ENCODE results near the gene GSDME.

Gene GSDME

GRCh38 chr7:24697416-24697815 lies 59.8 kb downstream of the GSDME start:
- H3K4me3 ChIP-seq (replicated peaks; ENCODE audit: insufficient read depth, low read length) = no peak overlapping the region
- no peak for DNase-seq (ENCODE audit: low read depth in 1 of 2, low spot score in 1 of 2)
- H3K27me3 ChIP-seq (ENCODE audit: insufficient read depth, poor library complexity, severe bottlenecking) = no peaks in the 10 kb centered on the region
- TF ChIP-seq, protein P1, sequence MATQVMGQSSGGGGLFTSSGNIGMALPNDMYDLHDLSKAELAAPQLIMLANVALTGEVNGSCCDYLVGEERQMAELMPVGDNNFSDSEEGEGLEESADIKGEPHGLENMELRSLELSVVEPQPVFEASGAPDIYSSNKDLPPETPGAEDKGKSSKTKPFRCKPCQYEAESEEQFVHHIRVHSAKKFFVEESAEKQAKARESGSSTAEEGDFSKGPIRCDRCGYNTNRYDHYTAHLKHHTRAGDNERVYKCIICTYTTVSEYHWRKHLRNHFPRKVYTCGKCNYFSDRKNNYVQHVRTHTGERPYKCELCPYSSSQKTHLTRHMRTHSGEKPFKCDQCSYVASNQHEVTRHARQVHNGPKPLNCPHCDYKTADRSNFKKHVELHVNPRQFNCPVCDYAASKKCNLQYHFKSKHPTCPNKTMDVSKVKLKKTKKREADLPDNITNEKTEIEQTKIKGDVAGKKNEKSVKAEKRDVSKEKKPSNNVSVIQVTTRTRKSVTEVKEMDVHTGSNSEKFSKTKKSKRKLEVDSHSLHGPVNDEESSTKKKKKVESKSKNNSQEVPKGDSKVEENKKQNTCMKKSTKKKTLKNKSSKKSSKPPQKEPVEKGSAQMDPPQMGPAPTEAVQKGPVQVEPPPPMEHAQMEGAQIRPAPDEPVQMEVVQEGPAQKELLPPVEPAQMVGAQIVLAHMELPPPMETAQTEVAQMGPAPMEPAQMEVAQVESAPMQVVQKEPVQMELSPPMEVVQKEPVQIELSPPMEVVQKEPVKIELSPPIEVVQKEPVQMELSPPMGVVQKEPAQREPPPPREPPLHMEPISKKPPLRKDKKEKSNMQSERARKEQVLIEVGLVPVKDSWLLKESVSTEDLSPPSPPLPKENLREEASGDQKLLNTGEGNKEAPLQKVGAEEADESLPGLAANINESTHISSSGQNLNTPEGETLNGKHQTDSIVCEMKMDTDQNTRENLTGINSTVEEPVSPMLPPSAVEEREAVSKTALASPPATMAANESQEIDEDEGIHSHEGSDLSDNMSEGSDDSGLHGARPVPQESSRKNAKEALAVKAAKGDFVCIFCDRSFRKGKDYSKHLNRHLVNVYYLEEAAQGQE (IDR thresholded peaks at IDR 0.05; ENCODE audit: insufficient replicate concordance, low read depth) = no peak
- TF ChIP-seq CTCF (IDR thresholded peaks at IDR 0.05; ENCODE audit: insufficient read depth, low read length) (no peak), POLR2AphosphoS5 (IDR thresholded peaks at IDR 0.05; ENCODE audit: low read depth) (no peak), GABPA (IDR thresholded peaks at IDR 0.05; ENCODE audit: low read depth) (no peak), SPI1 (IDR thresholded peaks at IDR 0.05; ENCODE audit: borderline replicate concordance, low read depth) (no peak)
- no peak overlapping the region for H3K27ac ChIP-seq (replicated peaks)

DNA sequence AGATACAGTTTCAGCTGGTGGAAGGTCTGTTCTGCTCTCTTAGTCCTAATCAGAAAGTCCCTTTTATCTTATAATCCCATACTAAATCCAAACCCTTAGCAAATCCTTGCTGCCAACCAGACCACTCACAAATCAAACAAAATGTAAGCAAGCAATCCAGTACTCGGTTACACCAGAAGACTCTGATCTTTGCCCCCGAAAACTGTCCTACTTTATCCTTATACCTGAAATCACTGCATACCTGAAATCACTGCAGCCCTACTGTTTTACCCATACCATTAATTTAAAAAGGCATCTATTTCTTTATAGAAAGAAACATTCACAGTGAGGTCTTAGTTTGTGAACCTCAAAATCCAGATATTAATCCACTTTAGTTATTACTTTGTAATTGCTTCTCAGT lies 64.7 kb downstream of the GSDME start:
- TF ChIP-seq CTCF (IDR thresholded peaks at IDR 0.05; ENCODE audit: insufficient read depth, low read length) = no peak
- TF ChIP-seq, protein P1 (IDR thresholded peaks at IDR 0.05; ENCODE audit: insufficient replicate concordance, low read depth) = no peak
- no peak for TF ChIP-seq POLR2AphosphoS5 (IDR thresholded peaks at IDR 0.05; ENCODE audit: low read depth)
- DNase-seq (ENCODE audit: low read depth in 1 of 2, low spot score in 1 of 2) = no peak
- Histone ChIP-seq H3K27me3 (ENCODE audit: insufficient read depth, poor library complexity, severe bottlenecking) (no peaks in the 10 kb centered on the region), H3K4me3 (replicated peaks; ENCODE audit: insufficient read depth, low read length) (no peak overlapping the region), H3K27ac (replicated peaks) (no peak overlapping the region)

DNA sequence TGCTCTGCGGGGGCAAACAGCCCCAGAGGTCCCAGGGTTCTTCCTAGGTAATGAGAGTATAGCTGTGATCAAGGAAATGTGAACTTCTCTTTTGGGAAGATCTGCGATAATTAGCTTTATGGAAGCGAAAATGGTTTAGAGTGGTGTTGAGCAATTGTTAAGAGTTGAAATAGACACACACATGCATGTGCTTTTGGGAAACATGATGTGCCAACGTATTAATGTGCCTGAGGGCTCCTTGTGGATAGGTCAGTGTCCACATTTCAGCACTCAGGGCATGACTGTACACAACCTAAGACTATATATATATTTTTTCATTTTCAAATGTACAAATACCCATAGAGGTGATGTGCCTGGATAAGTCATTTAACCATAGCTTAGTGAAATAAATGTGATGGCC lies 67.0 kb downstream of the GSDME start:
- no peak for TF ChIP-seq SPI1 (IDR thresholded peaks at IDR 0.05; ENCODE audit: borderline replicate concordance, low read depth)
- Histone ChIP-seq H3K27ac (replicated peaks) (no peak overlapping the region), H3K27me3 (ENCODE audit: insufficient read depth, poor library complexity, severe bottlenecking) (no peaks in the 10 kb centered on the region), H3K4me3 (replicated peaks; ENCODE audit: insufficient read depth, low read length) (no peak overlapping the region)
- no peak for DNase-seq (ENCODE audit: low read depth in 1 of 2, low spot score in 1 of 2)

DNA sequence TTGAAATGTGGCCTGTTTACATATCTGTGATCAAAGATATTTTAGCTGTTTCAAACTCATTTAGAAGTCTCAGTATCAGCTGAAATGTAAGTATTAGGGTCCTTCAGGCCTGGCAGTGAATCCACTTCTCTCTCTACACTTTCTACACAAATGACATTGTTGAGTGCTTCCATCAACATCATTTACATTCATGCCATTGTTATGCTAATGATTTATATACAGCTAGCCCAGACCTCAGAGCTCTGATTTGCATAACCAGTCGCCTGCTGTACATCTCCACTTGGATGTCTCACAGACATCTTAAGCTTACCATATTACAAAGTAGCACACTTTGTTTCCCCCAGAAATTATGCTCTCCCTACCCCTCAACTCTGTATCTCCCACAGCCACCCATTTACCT lies 71.6 kb downstream of the GSDME start:
- DNase-seq (ENCODE audit: low read depth in 1 of 2, low spot score in 1 of 2) = no peak
- no peak overlapping the region for H3K27ac ChIP-seq (replicated peaks)
- no peak overlapping the region for H3K4me3 ChIP-seq (replicated peaks; ENCODE audit: insufficient read depth, low read length)
- TF ChIP-seq GABPA (IDR thresholded peaks at IDR 0.05; ENCODE audit: low read depth) = no peak
- no peak for TF ChIP-seq CTCF (IDR thresholded peaks at IDR 0.05; ENCODE audit: insufficient read depth, low read length)
- TF ChIP-seq POLR2AphosphoS5 (IDR thresholded peaks at IDR 0.05; ENCODE audit: low read depth) = no peak
- no peak for TF ChIP-seq SPI1 (IDR thresholded peaks at IDR 0.05; ENCODE audit: borderline replicate concordance, low read depth)
- TF ChIP-seq, protein P1 (IDR thresholded peaks at IDR 0.05; ENCODE audit: insufficient replicate concordance, low read depth) = no peak
- H3K27me3 ChIP-seq (ENCODE audit: insufficient read depth, poor library complexity, severe bottlenecking) = no peaks in the 10 kb centered on the region

Measured in HL-60 (cell line).